Suppressor macrophage (primary cell): ENCODE data around the gene PDSS2.
"Not testable (repeated sequence)": the region's sequence is repeated elsewhere in the genome, so short reads cannot be mapped to it uniquely, and the experiment has no call there.

Source experiments
- DNase-seq, 4 experiments: peaks; one replicate each; pipeline ENCODE4 v3.0.0-alpha.2; 2020 to 2022

PDSS2 gene

DNA sequence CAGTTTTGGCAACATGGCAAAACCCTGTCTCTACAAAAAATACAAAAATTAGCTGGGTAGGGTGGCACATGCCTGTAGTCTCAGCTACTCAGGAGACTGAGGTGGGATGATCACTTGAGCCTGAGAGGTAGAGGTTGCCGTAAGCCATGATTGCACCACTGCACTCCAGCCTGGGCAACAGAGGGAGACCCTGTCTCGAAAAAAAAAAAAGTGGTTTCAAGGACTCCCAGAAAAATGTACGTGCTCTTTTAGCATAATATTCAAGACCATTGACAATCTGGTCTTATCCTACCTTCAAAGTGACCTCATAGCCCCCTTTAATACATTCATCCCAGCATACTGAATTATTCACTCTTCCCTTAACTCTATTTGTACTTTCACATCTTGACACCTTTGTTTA lies 16.0 kb upstream of the PDSS2 start:
- not testable (repeated sequence) for DNase-seq

DNA sequence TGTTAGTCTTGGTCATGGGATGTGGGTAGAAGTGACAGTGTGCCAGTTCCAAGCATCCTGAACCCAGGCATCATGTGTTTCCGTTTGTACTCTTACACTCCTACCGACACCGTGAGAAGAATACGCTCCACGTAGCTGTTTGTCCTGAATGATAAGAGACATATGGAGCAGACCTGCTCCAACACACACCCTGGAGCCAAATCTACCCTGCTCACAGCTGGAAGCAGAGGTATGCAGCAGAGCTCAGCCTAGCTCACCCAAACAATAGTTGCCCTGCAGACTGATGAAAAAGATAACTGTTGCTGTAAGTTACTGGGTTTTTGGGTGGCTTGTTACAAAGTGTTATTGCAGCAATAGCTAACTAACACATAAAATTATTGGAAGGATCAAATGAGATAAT lies 14.3 kb upstream of the PDSS2 start:
- DNase-seq = no peak

DNA sequence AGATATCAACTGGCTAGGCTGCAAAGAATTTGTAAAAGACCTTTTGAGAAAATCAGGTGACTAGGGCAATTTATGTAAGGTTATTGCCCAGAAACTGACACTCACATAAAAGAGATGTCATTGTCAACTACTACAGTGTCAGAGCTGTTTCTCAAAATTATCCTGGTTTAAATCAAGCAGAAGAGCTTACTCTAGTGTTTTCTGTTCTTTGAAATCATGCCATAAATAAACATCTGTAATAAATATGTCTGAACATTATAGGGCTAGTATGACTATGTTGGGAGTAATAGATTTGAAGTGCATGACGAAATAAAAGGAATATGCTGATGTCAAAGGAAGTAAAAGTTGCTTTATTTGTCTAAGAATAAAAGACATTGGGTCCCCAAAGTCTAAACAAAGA lies 11.0 kb upstream of the PDSS2 start:
- DNase-seq = no peak

DNA sequence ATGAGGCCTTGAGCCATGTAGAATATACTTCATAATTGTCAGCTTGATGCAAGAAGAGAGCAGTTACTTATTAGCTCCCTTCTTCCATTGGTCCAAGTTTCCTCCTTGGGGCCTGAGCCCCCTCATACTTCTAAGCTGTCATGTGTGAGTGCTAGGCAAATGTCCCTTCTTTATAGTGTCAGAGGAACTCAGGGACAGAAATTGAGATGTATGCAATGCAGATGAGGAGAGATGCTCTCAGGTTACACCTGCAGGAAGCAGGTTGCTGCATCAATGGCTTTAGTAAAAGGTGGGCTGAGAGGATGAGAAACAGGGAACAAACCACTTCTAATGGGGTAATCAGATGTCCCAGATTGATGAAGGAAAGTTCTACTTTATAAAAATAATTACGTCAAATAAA lies 6.7 kb upstream of the PDSS2 start:
- DNase-seq = no peak

DNA sequence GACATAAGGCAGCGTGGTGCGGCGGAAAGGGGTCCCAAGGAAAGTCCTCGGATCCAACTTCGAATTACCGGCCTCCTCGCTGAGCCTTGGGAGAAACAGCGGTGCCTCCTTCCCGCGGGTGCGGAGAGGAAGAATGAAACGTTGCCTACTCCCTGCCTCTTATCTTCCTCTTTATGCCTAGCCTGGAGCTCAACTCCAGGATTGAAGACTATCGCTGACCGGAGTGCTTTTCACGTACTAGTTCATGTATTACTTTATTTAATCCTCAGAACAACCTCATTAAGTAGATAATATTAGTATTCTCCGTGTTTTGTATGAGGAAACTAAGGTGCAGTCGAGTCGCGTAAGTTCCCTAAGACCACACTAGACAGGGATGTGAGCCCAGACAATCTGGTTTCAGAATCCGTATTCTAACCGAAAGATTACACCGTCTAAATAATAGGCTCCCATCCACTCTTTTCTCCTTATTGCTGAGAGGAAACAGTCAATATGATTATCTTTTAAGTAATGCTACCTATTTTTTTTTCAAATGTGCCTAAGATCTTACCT lies 793 bp upstream of the PDSS2 start:
- peak in 3 of 4 experiments; percentile 64 to 80 (median 75) for DNase-seq

DNA sequence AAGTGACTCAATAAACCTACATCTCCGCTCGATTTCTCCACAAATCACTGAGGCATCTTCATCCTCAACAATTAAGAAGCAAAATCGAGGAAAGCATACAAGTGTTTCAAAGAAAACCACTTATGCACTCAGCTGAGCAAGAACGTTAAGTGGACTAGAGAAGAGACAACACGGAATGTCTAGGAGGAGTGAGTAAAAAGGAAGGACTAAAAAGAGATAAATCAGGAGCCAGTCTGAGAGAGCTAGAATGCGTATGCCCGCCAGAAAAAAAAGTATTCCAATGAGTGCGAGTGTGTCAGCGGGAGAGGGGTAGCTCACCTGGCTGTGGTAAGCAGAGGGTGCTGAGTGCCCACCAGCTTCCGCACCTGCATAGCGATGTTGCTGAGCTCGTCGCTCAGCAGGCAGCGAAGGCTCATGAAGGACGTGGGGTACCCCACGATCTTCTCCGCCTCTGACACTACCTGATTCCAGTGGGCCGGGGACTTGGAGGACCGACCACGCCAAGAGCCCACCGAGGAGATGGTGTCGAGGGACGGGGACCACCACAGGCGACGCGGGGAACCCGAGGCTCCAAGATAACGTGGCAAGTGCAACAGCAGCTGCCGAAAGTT lies 587 bp downstream of the PDSS2 start:
- peak in 3 of 4 experiments; percentile 2 to 13 (median 8) for DNase-seq

DNA sequence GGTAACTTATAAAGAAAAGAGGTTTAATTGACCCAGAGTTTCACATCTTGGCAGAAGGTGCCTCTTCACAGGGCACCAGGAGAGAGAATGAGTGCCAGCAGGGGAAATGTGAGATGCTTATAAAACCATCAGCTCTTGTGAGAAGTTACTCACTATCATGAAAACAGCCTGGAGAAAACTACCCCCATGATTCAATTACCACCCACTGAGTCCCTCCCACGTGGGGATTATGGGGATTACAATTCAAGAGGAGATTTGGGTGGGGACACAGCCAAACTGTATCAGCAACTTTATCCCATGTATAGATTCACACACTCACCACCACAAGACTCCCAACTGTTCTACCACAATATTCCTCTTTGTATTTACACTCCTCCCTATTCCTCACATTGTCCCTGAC lies 10.6 kb downstream of the PDSS2 start:
- no peak for DNase-seq

DNA sequence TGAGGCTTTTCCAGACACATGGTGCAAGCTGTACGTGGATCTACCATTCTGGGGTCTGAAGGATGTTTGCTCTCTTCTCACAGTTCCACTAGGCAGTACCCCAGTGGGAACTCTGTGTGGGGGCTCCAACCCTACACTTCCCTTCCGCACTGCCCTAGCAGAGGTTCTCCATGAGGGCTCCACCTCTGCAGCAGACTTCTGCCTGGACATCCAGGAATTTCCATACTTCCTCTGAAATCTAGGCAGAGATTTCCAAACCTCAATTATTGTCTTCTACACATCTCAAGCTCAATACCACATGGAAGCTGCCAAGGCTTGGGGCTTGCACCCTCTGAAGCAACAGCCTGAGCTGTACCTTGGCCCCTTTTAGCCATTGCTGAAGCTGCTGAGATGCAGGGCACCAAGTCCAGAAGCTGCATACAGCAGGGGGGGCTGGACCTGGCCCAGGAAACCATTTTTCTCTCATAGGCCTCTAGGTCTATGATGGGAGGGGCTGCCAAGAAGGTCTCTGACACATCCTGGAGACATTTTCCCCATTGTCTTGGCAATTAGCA lies 11.6 kb downstream of the PDSS2 start:
- no peak for DNase-seq

DNA sequence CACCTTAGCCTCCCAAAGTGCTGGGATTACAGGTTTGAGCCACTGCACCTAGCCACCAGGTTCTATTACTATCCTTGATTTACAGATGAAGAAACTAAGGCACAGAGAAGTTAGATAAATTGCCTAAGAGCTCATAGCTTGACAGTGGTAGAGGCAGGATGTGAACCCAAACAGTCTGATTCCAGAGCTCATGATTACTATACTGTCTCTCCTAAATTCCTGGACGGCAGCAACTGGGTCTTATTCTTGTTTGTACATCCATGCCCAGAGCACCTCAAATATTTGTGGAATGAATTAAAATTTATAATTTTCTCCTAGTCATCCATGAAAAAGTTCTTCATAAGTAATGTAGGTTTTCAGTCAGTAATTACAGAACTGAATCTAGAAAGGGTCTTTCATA lies 15.1 kb downstream of the PDSS2 start:
- no peak for DNase-seq

DNA sequence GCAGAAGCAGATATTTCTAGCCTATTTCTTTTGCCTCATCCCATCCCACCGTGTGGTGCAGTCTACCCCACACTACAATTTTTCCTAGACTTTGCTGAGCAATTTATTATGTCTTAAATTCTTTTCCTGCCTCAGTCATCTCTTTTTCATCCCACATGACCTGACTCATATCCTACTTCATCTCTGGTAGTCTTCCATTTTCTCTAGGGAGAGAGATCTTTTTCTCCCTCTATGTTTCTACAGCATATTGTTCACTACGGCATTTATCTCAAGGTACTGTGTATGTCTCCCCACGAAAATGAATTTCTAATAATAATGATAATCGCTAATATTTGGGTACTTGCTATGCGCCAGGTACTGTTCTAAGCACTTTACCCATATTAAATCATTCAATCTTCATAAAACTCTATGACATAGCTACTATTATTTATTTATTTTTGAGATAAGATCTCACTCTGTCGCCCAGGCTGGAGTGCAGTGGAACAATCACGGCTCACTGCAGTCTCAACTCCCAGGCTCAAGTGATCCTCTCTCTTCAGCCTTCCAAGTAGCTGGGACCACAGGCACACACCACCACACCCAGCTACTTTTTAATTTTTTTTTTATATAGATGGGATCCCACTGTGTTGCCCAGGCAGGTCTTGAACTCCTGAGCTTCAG lies 15.6 kb downstream of the PDSS2 start:
- DNase-seq = no peak

DNA sequence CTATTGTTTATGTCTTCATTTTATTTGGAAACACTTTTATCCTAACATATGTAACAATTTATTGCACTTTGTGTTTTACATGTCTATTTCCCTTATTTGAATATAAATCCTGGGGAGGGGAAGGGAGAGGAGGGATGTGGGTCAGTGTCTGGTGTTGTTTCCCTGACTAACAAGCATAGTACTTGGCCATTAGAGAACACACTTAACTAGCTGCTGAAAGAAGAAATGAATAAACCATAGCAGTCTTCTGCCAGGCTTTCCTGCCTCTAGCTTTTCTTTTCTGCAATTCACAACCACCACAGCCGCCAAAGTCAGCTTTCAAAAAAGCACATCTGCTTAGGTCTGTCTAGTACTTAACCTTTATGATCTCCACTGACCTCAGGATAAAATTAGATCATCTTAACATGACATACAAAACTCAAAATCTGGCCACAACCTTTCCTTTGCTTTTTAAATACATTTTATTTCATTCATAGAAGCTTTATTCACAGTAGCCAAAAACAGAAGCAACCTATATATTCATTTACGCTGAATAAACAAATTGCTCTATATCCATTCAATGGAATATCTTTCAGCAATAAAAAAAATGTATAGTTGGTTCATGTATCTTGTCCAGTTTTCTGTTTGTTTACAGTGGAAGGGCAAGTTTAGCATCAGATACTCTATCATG lies 16.3 kb downstream of the PDSS2 start:
- no peak for DNase-seq

DNA sequence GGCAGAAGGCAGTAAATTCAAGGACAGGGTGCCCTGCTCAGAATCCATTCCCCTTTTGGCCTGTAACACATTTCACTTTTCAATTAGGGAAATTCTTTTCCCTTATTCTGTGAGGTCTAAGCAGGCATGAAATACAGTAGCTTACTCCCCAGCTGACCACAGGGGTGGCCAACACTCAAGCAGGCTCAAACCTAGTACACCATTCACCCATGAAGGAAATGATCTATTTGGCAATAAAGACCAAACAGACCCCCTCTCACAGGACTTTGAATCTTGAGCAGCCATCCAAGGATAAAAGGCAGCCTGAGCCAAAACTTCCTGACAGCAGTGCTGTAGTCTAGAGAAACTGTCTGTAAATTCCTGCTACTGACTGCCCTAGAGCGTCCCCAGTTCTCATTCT lies 17.7 kb downstream of the PDSS2 start:
- no peak for DNase-seq

DNA sequence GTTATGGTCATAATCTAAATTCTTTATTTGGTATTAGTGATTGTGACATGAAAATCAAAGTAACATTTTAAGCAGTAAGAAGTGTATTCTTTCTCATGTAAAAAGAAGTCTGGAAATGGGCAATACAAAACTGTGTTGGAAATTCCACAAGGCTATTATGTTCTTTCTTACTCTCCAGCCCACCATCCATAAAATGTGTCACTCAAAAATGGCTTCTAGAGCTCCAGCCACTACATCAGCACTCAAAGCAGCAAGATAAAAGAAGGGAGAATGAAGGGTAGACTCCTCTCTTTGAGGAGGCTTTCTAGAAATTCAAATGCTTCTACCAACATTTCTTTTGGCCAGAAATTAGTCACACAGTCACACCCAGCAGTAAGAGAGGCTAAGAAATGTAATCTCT lies 18.4 kb downstream of the PDSS2 start:
- DNase-seq = no peak

DNA sequence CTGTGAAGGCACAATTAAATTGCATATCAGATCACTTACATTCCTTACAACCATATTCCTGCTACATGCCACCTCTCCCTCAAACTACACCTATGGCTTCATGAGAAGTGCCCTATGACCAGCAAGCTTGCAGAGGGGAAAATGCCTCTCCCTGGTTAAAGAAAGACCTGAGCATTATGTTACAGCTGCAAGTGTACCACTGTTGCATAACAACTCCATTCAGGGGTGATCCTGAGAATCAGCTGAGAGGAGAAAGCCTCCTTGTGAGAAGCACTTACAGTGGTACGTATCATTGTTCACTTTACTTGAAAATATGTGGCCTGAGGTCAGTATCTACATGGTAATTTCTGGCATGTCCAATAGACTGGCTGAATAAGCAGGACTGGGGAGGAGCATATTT lies 20.0 kb downstream of the PDSS2 start:
- DNase-seq = no peak

DNA sequence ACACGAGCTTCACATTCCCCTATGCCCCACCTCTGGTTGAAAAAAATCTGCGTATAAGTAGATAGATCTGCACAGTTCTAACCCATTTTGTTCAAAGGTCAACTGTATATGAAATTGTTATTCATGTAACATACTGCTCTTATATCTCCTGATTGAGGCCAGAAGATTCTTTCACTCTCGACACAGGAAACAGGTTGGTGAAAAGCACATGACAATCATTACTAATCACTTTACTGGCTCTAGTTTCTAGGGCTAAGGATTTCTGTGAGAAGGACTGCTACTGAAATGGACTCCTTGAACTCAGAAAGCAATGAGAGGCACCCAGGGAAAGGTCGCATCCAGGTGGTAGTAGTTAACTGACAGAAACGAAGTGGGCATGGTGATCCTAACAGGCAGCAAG lies 21.7 kb downstream of the PDSS2 start:
- DNase-seq = no peak

DNA sequence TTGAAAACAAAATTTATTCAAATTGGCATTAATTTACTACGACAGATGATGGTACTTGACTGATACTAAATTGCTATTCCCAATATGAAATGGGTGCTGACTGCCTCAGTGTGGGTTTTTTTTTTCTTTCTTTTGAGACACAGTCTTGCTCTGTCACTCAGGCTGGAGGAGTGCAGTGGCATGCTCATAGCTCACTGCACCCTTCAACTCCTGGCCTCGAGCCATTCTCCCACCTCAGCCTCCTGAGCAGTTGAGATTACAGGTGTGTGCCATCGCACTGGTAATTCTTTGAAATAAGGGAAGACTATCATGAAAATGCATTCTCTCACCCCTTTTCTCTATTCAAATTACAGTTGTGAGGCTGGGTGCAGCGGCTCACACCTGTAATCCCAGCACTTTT lies 22.5 kb downstream of the PDSS2 start:
- no peak for DNase-seq

DNA sequence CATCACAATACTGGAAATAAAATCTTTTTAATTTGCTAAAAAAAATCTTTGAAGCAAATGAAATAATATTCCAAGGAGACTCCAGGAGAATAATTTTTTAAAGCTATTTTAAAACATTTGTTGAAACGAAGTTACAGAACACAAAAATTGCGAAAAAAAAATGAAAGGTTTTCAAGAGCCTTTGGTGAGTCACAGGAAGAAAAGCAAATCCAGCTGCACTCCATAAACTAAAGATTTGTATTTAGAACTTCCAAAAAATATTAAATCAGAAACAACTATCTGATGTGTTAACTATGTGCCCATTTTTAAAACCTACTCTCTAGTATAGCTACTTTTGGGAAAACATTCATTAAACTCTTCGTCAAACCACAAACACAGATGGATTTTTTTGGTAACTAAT lies 23.6 kb downstream of the PDSS2 start:
- no peak for DNase-seq

DNA sequence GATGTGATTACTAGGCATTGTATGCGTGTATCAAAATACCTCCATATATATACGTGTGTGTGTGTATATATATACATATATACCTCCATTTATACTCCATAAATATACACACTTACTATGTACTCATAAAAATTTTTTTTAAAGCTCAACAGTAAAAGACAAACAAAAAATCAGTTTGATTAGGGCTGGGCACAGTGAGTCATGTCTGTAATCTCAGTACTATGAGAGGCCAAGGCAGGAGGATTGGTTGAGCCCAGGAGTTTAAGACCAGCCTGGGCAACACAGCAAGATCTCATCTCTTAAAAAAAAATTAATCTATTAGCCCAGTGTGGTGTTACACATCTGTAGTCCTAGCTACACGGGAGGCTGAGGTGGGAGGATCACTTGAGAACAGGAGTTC lies 24.6 kb downstream of the PDSS2 start:
- no peak for DNase-seq

DNA sequence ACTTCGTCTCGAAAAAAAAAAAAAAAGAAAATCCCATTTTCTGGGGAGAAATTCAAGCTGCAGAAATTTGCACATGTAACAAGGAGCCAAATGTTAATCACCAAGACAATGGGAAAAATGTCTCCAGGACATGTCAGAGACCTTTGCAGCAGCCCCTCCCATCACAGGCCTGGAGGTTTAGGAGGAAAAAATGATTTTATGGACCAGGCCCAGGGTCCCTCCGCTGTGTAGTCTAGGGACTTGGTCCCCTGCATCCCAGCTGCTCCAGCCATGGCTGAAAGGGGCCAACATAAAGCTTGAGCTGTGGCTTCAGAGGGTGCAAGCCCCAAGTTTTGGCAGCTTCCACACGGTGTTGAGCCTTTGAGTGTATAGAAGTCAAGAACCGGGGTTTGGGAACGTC lies 33.4 kb downstream of the PDSS2 start:
- not testable (repeated sequence) for DNase-seq

DNA sequence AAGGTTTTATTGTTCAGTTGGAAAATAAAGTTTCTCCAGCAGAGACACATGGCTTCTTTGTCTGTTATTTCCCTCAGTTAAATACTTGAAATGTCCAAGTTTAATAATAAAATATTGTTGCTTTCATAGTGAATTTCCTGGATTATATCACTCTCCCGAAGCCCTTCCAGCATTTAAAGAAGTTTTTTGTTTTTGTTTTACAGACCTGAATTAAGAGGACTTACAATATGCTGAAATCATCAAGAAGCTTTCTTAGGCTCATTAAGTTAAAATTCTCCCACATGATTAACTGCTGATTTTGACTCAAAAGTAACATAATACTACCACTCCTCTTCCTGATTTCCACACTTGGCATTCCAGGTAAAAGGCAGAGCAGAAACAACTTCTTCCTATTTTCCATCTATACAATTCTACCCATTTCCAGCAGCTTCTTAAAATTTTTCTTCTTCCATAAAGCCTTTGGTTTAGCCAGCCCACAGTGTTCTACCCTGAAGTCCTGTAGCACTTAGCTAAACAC lies 35.8 kb downstream of the PDSS2 start:
- DNase-seq = no peak

DNA sequence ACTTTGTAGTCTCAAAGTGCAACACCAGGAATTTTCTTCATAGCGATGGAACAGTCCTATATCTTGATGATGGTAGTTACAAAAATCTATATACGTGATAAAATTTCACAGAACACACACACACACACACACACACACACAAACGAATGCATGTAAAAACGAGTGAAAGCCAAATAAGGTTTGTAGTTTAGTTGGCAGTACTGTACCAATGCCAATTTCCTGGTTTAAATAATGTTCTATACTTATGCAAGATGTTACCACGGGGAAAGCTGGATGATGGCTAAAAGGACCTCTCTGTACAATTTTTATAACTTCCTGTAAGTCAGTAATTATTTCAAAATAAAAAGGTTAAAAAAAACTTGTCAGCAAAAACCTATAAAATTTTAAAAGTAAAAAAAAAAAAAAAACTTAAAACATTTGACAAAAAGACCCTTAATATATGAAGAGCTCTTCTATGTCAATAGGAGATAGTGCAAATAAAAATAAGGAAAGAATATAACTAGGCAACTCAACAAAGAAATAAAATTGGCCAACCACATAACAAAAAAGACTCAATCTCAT lies 37.6 kb downstream of the PDSS2 start:
- no peak for DNase-seq

DNA sequence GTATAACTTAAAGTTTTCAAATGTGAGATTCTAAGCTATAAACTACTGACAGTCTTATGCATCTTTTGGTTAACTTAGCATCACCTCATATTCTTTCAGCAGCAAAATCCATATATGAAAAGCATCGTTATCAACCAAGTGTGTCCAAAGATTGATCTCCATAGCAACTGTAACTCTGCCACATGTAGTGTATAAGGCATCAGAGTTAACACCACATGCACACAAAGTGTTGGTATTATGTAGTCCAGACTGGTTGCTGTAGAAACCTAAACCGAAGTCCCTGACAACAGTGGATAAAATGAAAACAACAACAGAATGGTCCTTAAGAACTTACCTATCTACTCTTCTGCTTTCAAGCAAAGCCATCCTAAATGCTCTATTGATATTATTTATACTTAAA lies 39.6 kb downstream of the PDSS2 start:
- DNase-seq = no peak

DNA sequence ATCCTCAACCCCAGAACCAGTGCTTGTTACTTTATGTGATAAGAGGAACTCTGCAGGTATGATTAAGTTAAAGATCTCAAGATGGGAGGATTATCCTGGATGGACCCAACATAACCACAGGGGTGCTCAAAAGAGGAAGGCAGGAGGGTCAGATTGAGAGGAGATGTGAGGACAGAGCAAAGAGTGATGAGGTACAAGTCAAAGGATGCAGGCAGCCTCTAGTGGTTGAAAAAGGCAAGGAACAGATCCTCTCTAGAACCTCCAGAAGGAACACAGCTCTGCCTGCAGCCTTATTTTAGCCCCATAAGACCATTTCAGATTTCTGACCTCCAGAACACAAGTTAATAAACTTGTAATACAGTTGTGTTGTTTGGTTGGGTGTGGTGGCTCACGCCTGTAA lies 41.2 kb downstream of the PDSS2 start:
- DNase-seq = peak in 3 of 4 experiments; percentile 6 to 10 (median 10)
